ENCODE results near the gene ZNF865.

Gene ZNF865

GRCh38 chr19:55588738-55589137, 16.7 kb upstream of the ZNF865 start:
- DNase-seq: no peak

GRCh38 chr19:55590109-55590508, 15.3 kb upstream of the ZNF865 start:
- DNase-seq: no peak

GRCh38 chr19:55590617-55591016, 14.8 kb upstream of the ZNF865 start:
- no peak for DNase-seq

- DNase-seq: no peak
Observed at GRCh38 chr19:55591555-55591954, 13.9 kb upstream of the ZNF865 start.

- no peak for DNase-seq
Observed at GRCh38 chr19:55592391-55593090, 12.9 kb upstream of the ZNF865 start.

- no peak for DNase-seq
Observed at GRCh38 chr19:55593096-55593772, 12.2 kb upstream of the ZNF865 start.

- no peak for DNase-seq
Observed at GRCh38 chr19:55594996-55595545, 10.4 kb upstream of the ZNF865 start.

GRCh38 chr19:55596304-55596703, 9.1 kb upstream of the ZNF865 start:
- no peak for DNase-seq

GRCh38 chr19:55597501-55597921, 7.9 kb upstream of the ZNF865 start:
- DNase-seq: no peak

GRCh38 chr19:55598034-55598433, 7.4 kb upstream of the ZNF865 start:
- DNase-seq: no peak

GRCh38 chr19:55598719-55599467, 6.6 kb upstream of the ZNF865 start:
- peak; percentile 94 to 96 for DNase-seq

GRCh38 chr19:55599468-55599841, 6.0 kb upstream of the ZNF865 start, which contains the start of gene FIZ1:
FIZ1 (minus strand) TSS chr19:55599517; CDS start chr19:55597865, 1,652 bp downstream.
- DNase-seq: peak; percentile 99

- DNase-seq: peak; percentile 98 to 99
Observed at GRCh38 chr19:55599842-55600661, 5.4 kb upstream of the ZNF865 start, which contains the start of gene ZNF524. ZNF524 (plus strand) TSS chr19:55600288; CDS start chr19:55602113, 1,825 bp downstream.

GRCh38 chr19:55600662-55601028, 4.8 kb upstream of the ZNF865 start:
- DNase-seq: no peak

- DNase-seq: peak in 1 of 2 experiments; percentile 17
Observed at GRCh38 chr19:55601084-55601483, 4.4 kb upstream of the ZNF865 start.

GRCh38 chr19:55602104-55603001, 3.1 kb upstream of the ZNF865 start:
- DNase-seq: no peak

GRCh38 chr19:55603115-55603514, 2.3 kb upstream of the ZNF865 start:
- DNase-seq: no peak

GRCh38 chr19:55603581-55604292, 1.7 kb upstream of the ZNF865 start:
- DNase-seq: no peak

- peak; percentile 97 to 99 for DNase-seq
Observed at GRCh38 chr19:55605207-55605636, 225 bp upstream of the ZNF865 start.

- no peak for DNase-seq
Observed at GRCh38 chr19:55606471-55606787, 982 bp downstream of the ZNF865 start.

- DNase-seq: no peak
Observed at GRCh38 chr19:55606817-55607216, 1.4 kb downstream of the ZNF865 start.
